HCT116 (cell line): ENCODE results near the gene PATL2. TPM values are rescaled to one million over a fixed set of nuclear protein-coding genes. Genes with fewer than 3 reads are reported as not detected.
A peak's percentile ranks its signal among the peaks of the same experiment; 100 is the strongest.

Experiments
- ATAC-seq: fragments of 200-7000 bp; cut with Tn5 transposase; 2 replicates; pipeline ENCODE4 v1.9.1; 2020; ENCODE audit warnings: mild to moderate bottlenecking, moderate library complexity
- BruUV-seq: library from RNA; stranded (reverse); fragments of 400-500 nt; replicated peaks from 2 replicates; lab custom pipeline; 2021; lab: Mats Ljungman, UMichigan
- CTCF ChIA-PET: fragments of 300-600 bp; sonication (Branson Sonifier 250); formaldehyde crosslinking; loops from one replicate; lab custom pipeline; 2021; ENCODE audit warnings: antibody characterized with exemption; lab: Charles Lee
- POLR2A ChIA-PET: fragments of 300-600, 350-600 bp; sonication (Branson Sonifier 250); formaldehyde crosslinking; loops from one replicate; lab custom pipeline; 2021; ENCODE audit warnings: antibody characterized with exemption; lab: Charles Lee
- RAD21 ChIA-PET, 2 experiments: fragments of 300-600 bp; sonication (Branson Sonifier 250); formaldehyde crosslinking; loops; one replicate each; lab custom pipeline; 2023; ENCODE audit warnings: low total read pairs in 2 of 2; ENCODE audit not compliant: uncharacterized antibody in 2 of 2, unreplicated experiment in 2 of 2, low non-redundant PET in 1 of 2; lab: Charles Lee
- DNase-seq: peaks from one replicate; pipeline ENCODE4 v3.0.0-alpha.2; 2010; ENCODE audit warnings: low read depth, low spot score
- H2AFZ ChIP-seq: fragments of 200-600 bp; shearing (Covaris generic), sonication (generic); 2 replicates; pipeline ENCODE4 v1.6.1; 2017; ENCODE audit warnings: low read depth, mixed run types, mixed read lengths, antibody characterized with exemption, low read length; ENCODE audit not compliant: poor library complexity, severe bottlenecking
- H3K27ac ChIP-seq: 2 replicates; pipeline ENCODE4 v1.5.1; 2012; ENCODE audit warnings: low read depth, low read length
- H3K27me3 ChIP-seq: fragments of 200-600 bp; sonication (generic); 2 replicates; pipeline ENCODE4 v1.6.1; 2016; ENCODE audit warnings: mixed run types, low read length, mixed read lengths; ENCODE audit not compliant: insufficient read depth
- H3K36me3 ChIP-seq, 2 experiments: fragments of 200-500 bp in 1 of 2; fragments of 200-600 bp in 1 of 2; sonication (Bioruptor generic) in 1 of 2; sonication (generic) in 1 of 2; 2 replicates each; pipeline versions ENCODE4 v1.5.1 to v1.6.1; 2014 to 2016; ENCODE audit warnings: low read length in 2 of 2, inconsistent platforms in 1 of 2, mixed read lengths in 1 of 2, mixed run types in 1 of 2; ENCODE audit not compliant: insufficient read depth in 2 of 2, control insufficient read depth in 1 of 2
- H3K4me1 ChIP-seq, 2 experiments: fragments of 200-600 bp in 1 of 2; sonication (generic) in 1 of 2; 2 replicates each; pipeline versions ENCODE4 v1.5.1 to v1.6.1; 2012 to 2017; ENCODE audit warnings: low read length in 2 of 2, inconsistent platforms in 1 of 2, mild to moderate bottlenecking in 1 of 2, mixed read lengths in 1 of 2, mixed run types in 1 of 2, moderate library complexity in 1 of 2; ENCODE audit not compliant: insufficient read depth in 2 of 2, control insufficient read depth in 1 of 2
- H3K4me2 ChIP-seq: fragments of 200-600 bp; sonication (generic); 2 replicates; pipeline ENCODE4 v1.6.1; 2017; ENCODE audit warnings: mixed run types, low read length, mixed read lengths
- H3K4me3 ChIP-seq, 2 experiments: fragments of 200-600 bp in 1 of 2; sonication (generic) in 1 of 2; replicated peaks in 1 of 2; 2 replicates each; pipeline ENCODE4 v1.5.1; 2011 to 2016; ENCODE audit warnings: low read length in 2 of 2, control low read depth in 1 of 2, low read depth in 1 of 2, mild to moderate bottlenecking in 1 of 2, mixed read lengths in 1 of 2, mixed run types in 1 of 2
- H3K79me2 ChIP-seq: fragments of 200-600 bp; sonication (generic); 2 replicates; pipeline ENCODE4 v1.6.1; 2017; ENCODE audit warnings: mild to moderate bottlenecking, mixed run types, low read length, moderate library complexity, mixed read lengths; ENCODE audit not compliant: insufficient read depth
- H3K9ac ChIP-seq: fragments of 200-600 bp; sonication (generic); 2 replicates; pipeline ENCODE4 v1.6.1; 2016; ENCODE audit warnings: low read length, mixed read lengths
- H3K9me2 ChIP-seq: fragments of 200-600 bp; sonication (generic), shearing (Covaris generic); 2 replicates; pipeline ENCODE4 v1.6.1; 2017; ENCODE audit warnings: mixed run types, mild to moderate bottlenecking, moderate library complexity; ENCODE audit not compliant: insufficient read depth
- H3K9me3 ChIP-seq, 2 experiments: fragments of 200-500 bp in 1 of 2; fragments of 200-600 bp in 1 of 2; sonication (Bioruptor generic) in 1 of 2; sonication (generic) in 1 of 2; 2 replicates each; pipeline ENCODE4 v1.6.1; 2014 to 2017; ENCODE audit warnings: low read length in 2 of 2, mixed read lengths in 2 of 2, inconsistent platforms in 1 of 2, low read depth in 1 of 2, mild to moderate bottlenecking in 1 of 2, mixed run types in 1 of 2, moderate library complexity in 1 of 2; ENCODE audit not compliant: control insufficient read depth in 1 of 2, insufficient read depth in 1 of 2
- H4K20me1 ChIP-seq: fragments of 200-600 bp; sonication (generic), shearing (Covaris generic); 2 replicates; pipeline ENCODE4 v1.6.1; 2017; ENCODE audit warnings: mixed run types, mild to moderate bottlenecking, moderate library complexity; ENCODE audit not compliant: insufficient read depth
- ATF3 ChIP-seq: IDR thresholded peaks from 2 replicates; pipeline ENCODE4 v1.6.1; 2012
- CBX3 ChIP-seq: IDR thresholded peaks from 2 replicates; pipeline ENCODE4 v1.6.1; 2012; ENCODE audit warnings: low read depth
- EGR1 ChIP-seq: IDR thresholded peaks from 2 replicates; pipeline ENCODE4 v1.6.1; 2012; ENCODE audit warnings: low read depth
- EZH2 ChIP-seq: fragments of 200-600 bp; sonication (generic); IDR thresholded peaks from 2 replicates; pipeline ENCODE4 v1.6.1; 2017; ENCODE audit warnings: antibody characterized with exemption, mixed run types
- FOSL1 ChIP-seq: IDR thresholded peaks from 2 replicates; pipeline ENCODE4 v1.6.1; 2012; ENCODE audit warnings: low read depth
- JUND ChIP-seq: IDR thresholded peaks from 2 replicates; pipeline ENCODE4 v1.6.1; 2012
- MAX ChIP-seq: IDR thresholded peaks from 2 replicates; pipeline ENCODE4 v1.6.1; 2012
- POLR2A ChIP-seq: IDR thresholded peaks from 2 replicates; pipeline ENCODE4 v1.7.0; 2011; ENCODE audit warnings: borderline replicate concordance; ENCODE audit not compliant: insufficient read depth, insufficient read length; ENCODE audit errors: extremely low read depth
- POLR2AphosphoS5 ChIP-seq: IDR thresholded peaks from 2 replicates; pipeline ENCODE4 v1.6.1; 2011; ENCODE audit warnings: mild to moderate bottlenecking, low read depth, low read length, moderate library complexity
- RAD21 ChIP-seq: IDR thresholded peaks from 2 replicates; pipeline ENCODE4 v1.6.1; 2012; ENCODE audit warnings: low read depth, mild to moderate bottlenecking
- REST ChIP-seq: IDR thresholded peaks from 2 replicates; pipeline ENCODE4 v1.6.1; 2012; ENCODE audit warnings: low read depth
- SIN3A ChIP-seq: IDR thresholded peaks from 2 replicates; pipeline ENCODE4 v1.6.1; 2012; ENCODE audit warnings: low read depth
- SP1 ChIP-seq: IDR thresholded peaks from 2 replicates; pipeline ENCODE4 v1.6.1; 2012; ENCODE audit warnings: low read depth
- TCF7L2 ChIP-seq: IDR thresholded peaks from 2 replicates; pipeline ENCODE4 v1.7.0; 2011; ENCODE audit warnings: borderline replicate concordance, inconsistent platforms; ENCODE audit not compliant: insufficient read depth, insufficient read length; ENCODE audit errors: extremely low read depth
- ZBTB33 ChIP-seq: IDR thresholded peaks from 2 replicates; pipeline ENCODE4 v1.6.1; 2011; ENCODE audit warnings: mild to moderate bottlenecking, low read length, moderate library complexity; ENCODE audit not compliant: insufficient replicate concordance; ENCODE audit errors: extremely low read depth
- ZFX ChIP-seq: fragments of 450-650 bp; IDR thresholded peaks from 2 replicates; pipeline ENCODE4 v1.6.1; 2017
- ZNF274 ChIP-seq: fragments of 200-500 bp; sonication (Bioruptor generic); IDR thresholded peaks from 2 replicates; pipeline ENCODE4 v1.6.1; 2014; ENCODE audit warnings: mild to moderate bottlenecking, low read depth, low read length, inconsistent platforms
- intact Hi-C: fragments of 100-400 bp; cut with micrococcal nuclease; formaldehyde crosslinking; loops from 2 replicates; pipeline ENCODE4 v1.10.0; 2022
- total RNA-seq: library from RNA; stranded (reverse); gene quantifications from one replicate; pipeline ENCODE4 v1.2.1, GENCODE V29; 2021; ENCODE audit not compliant: unreplicated experiment

The PATL2 gene
- total RNA-seq, 1 experiment from 2014 or later = 1.2 TPM

- peak overlapping the region in 1 of 2 experiments; percentile 5; a peak in 1 of 4 replicates for H3K4me3 ChIP-seq
- H2AFZ ChIP-seq = peak overlapping the region; percentile 88
- ATAC-seq = peak; percentile 20; the same call in 1 of the 2 replicates
- no peaks in the 10 kb centered on the region for H3K9me3 ChIP-seq
- DNase-seq = peak; percentile 52
- H3K79me2 ChIP-seq = no peaks in the 10 kb centered on the region
- no peaks in the 10 kb centered on the region for H3K9me2 ChIP-seq
- TF ChIP-seq ZFX (no peak), SP1 (peak; percentile 33), RAD21 (0 out of 2 replicates have a peak, but pooled peaks have one; percentile 18), MAX (no peak), ZNF274 (no peak), TCF7L2 (peak; percentile 8), SIN3A (peak; percentile 93), POLR2A (peak; percentile 98), REST (no peak), ATF3 (no peak), JUND (peak; percentile 29), POLR2AphosphoS5 (peak; percentile 93), FOSL1 (peak; percentile 63), EZH2 (no peak), ZBTB33 (no peak), EGR1 (no peak), CBX3 (0 out of 2 replicates have a peak, but pooled peaks have one; percentile 4)
- H3K27me3 ChIP-seq = no peaks in the 10 kb centered on the region
- H3K36me3 ChIP-seq = peaks cover 0 to 2% of the 10 kb centered on the region in 2 experiments; a peak in 2 of 4 replicates
- BruUV-seq = TSS peak; percentile 62
- peak overlapping the region; percentile 75 for H3K4me2 ChIP-seq
- no peaks in the 10 kb centered on the region for H4K20me1 ChIP-seq
- peak overlapping the region; percentile 32 for H3K9ac ChIP-seq
- H3K4me1 ChIP-seq = peaks cover 30 to 34% of the 10 kb centered on the region in 2 experiments
- POLR2A ChIA-PET = interaction anchor here (0.6 to 3.7 kb wide), 13 partner anchors 8 to 89 kb away, joined by 3 to 106 read pairs (median 5); partner anchors contain the start of genes B2M, PATL2, SPG11 and TRIM69
- RAD21 ChIA-PET = no interaction called here
- intact Hi-C loops = no loop called here
- CTCF ChIA-PET = interaction anchor here (1.2 to 3.7 kb wide), 4 partner anchors 10 to 64 kb away, joined by 4 to 30 read pairs (median 10); partner anchors contain the start of genes PATL2, SPG11 and TRIM69
- peak overlapping the region; percentile 93 for H3K27ac ChIP-seq
Observed at GRCh38 chr15:44726568-44727484, 15.7 kb upstream of the PATL2 start.
